Measurements from ENCODE around the gene ADGRF1. TPM values are rescaled to one million over a fixed set of nuclear protein-coding genes. Genes with fewer than 3 reads are reported as not detected.

The ADGRF1 gene
- total and polyA plus RNA-seq, 7 donors, result not detected

DNA sequence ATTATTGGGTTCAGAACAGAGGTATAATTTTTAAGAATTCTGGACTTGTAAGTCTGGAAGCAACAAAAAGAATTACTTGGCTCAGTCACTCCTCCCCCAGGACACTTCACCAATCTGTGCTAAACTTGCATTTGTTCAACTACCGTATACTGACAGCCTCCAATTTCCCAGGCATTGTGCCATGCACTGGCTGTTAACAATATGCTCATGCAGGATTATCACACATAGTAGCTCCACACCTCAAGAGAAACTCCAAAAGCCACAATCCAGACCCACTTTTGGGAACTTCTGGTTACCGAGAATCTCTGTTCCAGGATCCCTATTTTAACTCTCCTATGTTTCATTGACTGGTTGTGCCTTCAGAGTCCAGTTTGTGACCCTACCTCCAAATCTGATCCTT, 7.7 kb downstream of the ADGRF1 start:
- ATAC-seq, result peak in 3 of 4 donors; percentile 14 to 53 (median 35)
- H3K27me3 ChIP-seq (ENCODE audit: insufficient read depth in 3 of 3, low read length in 2 of 3), result peaks cover 0 to 2% (median 2%) of the 10 kb centered on the region in 3 donors
- H3K4me1 ChIP-seq, result peaks cover 27% of the 10 kb centered on the region
- 14 to 16% (median 15%) methylated on average over 2 of the region's 2 CpGs for WGBS, 3 donors
- no peak overlapping the region for H3K4me3 ChIP-seq
- DNase-seq, result no peak
- no peaks in the 10 kb centered on the region for H3K9me3 ChIP-seq
- no peaks in the 10 kb centered on the region for H3K36me3 ChIP-seq (ENCODE audit: insufficient read depth in 1 of 2, low read depth in 1 of 2)
- intact Hi-C loops (cut with DNase I), result no loop called here
- H3K27ac ChIP-seq, result no peak overlapping the region
- TF ChIP-seq, protein P1, sequence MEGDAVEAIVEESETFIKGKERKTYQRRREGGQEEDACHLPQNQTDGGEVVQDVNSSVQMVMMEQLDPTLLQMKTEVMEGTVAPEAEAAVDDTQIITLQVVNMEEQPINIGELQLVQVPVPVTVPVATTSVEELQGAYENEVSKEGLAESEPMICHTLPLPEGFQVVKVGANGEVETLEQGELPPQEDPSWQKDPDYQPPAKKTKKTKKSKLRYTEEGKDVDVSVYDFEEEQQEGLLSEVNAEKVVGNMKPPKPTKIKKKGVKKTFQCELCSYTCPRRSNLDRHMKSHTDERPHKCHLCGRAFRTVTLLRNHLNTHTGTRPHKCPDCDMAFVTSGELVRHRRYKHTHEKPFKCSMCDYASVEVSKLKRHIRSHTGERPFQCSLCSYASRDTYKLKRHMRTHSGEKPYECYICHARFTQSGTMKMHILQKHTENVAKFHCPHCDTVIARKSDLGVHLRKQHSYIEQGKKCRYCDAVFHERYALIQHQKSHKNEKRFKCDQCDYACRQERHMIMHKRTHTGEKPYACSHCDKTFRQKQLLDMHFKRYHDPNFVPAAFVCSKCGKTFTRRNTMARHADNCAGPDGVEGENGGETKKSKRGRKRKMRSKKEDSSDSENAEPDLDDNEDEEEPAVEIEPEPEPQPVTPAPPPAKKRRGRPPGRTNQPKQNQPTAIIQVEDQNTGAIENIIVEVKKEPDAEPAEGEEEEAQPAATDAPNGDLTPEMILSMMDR (IDR thresholded peaks at IDR 0.05), result no peak

DNA sequence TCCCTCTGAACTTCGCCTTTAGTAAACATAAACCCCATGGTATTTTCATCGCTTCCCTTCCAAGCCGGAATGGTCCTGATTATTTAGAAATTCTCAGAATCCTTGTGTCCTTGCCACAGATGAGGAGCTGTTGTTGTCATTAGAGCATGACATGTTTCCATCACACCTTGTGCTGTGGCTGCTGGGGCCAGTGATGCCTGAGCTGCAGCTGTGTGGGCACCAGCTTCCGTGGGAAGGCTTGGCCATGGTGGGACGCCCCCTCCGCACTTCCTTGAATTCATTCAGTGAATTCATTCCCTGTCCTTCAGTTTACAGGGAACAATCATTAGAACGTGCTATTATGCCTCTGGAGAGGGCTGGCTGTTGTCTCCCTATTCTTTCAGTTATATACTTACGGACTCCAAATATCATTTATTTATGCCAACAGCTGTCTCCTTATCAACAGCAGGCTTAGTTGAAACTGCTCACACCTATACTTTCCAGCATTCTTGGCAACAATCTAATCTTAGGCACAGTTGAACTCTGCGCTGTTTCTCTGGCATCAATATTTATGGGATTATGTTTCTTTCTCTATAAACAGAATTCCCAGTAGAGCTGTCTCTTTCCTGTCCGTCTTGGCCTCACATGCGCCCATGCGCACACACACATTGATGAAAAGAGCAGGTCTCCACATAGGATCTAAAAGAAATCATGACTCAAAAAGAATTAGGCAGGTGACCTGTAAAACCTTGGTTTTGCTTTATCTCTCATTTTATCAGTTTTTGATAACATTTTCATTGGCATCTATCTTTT, 9.0 kb downstream of the ADGRF1 start:
- H3K4me1 ChIP-seq, result peaks cover 27% of the 10 kb centered on the region
- H3K27ac ChIP-seq, result no peak overlapping the region
- TF ChIP-seq, protein P1 (IDR thresholded peaks at IDR 0.05), result no peak
- 31 to 38% (median 33%) methylated on average over 12 of the region's 12 CpGs for WGBS, 3 donors
- DNase-seq (no peak), ATAC-seq (peak in 1 of 4 donors; percentile 16)
- H3K36me3 ChIP-seq (ENCODE audit: insufficient read depth in 1 of 2, low read depth in 1 of 2), result no peaks in the 10 kb centered on the region
- no peak overlapping the region for H3K4me3 ChIP-seq
- intact Hi-C loops (cut with DNase I), result no loop called here
- no peaks in the 10 kb centered on the region for H3K9me3 ChIP-seq
- H3K27me3 ChIP-seq (ENCODE audit: insufficient read depth in 3 of 3, low read length in 2 of 3), result peaks cover 0 to 2% (median 2%) of the 10 kb centered on the region in 3 donors

DNA sequence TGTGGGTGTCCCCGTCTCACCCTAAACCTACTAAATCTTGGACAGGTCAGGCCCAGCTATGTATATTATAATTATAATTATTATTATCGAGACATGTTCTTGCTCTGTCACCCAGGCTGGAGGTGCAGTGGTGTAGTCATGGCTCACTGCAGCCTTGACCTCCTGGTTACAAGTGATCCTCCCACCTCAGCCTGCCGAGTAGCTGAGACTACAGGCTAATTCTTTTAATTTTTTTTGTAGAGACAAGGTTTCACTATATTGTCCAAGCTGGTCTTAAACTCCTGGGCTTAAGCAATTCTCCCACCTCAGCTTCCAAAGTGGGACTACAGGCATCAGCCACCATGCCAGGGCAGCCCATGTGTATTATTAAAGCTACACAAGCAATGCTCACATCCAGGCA, 10.5 kb downstream of the ADGRF1 start:
- ATAC-seq, result no peak
- H3K36me3 ChIP-seq (ENCODE audit: insufficient read depth in 1 of 2, low read depth in 1 of 2), result no peaks in the 10 kb centered on the region
- 90 to 94% (median 93%) methylated on average over 3 of the region's 3 CpGs for WGBS, 3 donors

DNA sequence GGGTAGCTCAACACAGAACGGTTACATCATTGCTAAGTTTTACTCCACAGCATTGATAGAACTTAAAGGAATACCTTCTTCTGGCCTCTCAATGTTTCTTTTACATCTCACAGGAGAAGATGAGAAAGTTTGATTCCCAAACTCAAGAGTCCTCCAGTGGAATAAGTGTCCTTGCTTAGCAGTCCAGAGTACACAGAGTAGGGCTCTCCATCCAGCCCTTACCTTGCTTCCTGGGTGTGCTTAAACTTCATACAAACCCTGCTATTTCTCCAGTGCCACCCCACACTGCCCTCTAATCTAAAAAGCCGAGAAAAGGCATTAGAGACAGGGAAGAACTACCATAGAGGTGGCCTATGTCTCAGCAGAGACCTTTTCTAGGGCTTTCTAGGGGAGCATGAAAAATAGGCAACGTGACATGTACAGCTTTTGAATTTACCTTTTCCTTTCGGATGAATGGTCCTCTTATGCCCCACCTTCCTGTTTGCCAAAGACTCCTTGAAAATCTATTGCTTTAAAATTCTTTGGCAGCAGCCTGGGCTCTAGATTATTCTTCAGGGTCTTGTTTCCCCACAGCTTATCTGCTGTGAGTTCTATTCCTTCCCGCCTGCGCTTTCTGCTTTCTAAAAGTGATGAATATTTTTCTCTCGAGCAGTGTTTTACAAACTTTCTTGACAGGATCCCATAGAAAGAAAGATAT, 12.1 kb downstream of the ADGRF1 start:
- TF ChIP-seq, protein P1 (IDR thresholded peaks at IDR 0.05), result no peak
- peaks cover 22% of the 10 kb centered on the region for H3K4me1 ChIP-seq
- no peaks in the 10 kb centered on the region for H3K9me3 ChIP-seq
- intact Hi-C loops (cut with DNase I), result no loop called here
- no peaks in the 10 kb centered on the region for H3K36me3 ChIP-seq (ENCODE audit: insufficient read depth in 1 of 2, low read depth in 1 of 2)
- H3K27ac ChIP-seq, result no peak overlapping the region
- DNase-seq (no peak), ATAC-seq (no peak)
- WGBS, 3 donors, result 95 to 98% (median 96%) methylated on average over 7 of the region's 7 CpGs
- no peak overlapping the region for H3K4me3 ChIP-seq
- H3K27me3 ChIP-seq (ENCODE audit: insufficient read depth in 3 of 3, low read length in 2 of 3), result peaks cover 0 to 2% (median 0%) of the 10 kb centered on the region in 3 donors

More for the DNA sequence above, 10.5 kb downstream of the ADGRF1 start:
- TF ChIP-seq, protein P1 (IDR thresholded peaks at IDR 0.05), result no peak
- intact Hi-C loops (cut with DNase I), result no loop called here
- H3K4me3 ChIP-seq, result no peak overlapping the region
- H3K9me3 ChIP-seq, result no peaks in the 10 kb centered on the region
- peaks cover 27% of the 10 kb centered on the region for H3K4me1 ChIP-seq
- H3K27ac ChIP-seq, result no peak overlapping the region
- DNase-seq, result no peak
- H3K27me3 ChIP-seq (ENCODE audit: insufficient read depth in 3 of 3, low read length in 2 of 3), result peaks cover 0 to 2% (median 2%) of the 10 kb centered on the region in 3 donors
